CD4-positive, alpha-beta T cell treated with Interleukin-4 for 1 hour (primary cell): ENCODE results near the gene IFRD2.

Source experiments
- DNase-seq, 2 donors: peaks; one replicate each; pipeline ENCODE4 v3.0.0-alpha.2; 2020 to 2022

The IFRD2 gene

GRCh38 chr3:50292159-50293078, at the start of gene IFRD2:
Gene IFRD2 (minus strand): TSS chr3:50292429. CDS start chr3:50292274, 155 bp downstream.
- DNase-seq: peak; percentile 97

GRCh38 chr3:50341537-50341936, 49.3 kb upstream of the IFRD2 start:
- no peak for DNase-seq

GRCh38 chr3:50340448-50341329, 48.5 kb upstream of the IFRD2 start, which contains the start of gene RASSF1:
Gene RASSF1 (minus strand): TSS chr3:50340836. CDS start chr3:50340805, 31 bp downstream.
- peak; percentile 72 to 77 for DNase-seq

GRCh38 chr3:50340147-50340447, 47.9 kb upstream of the IFRD2 start:
- DNase-seq: no peak

- DNase-seq: no peak
These were observed 47.4 kb upstream of the IFRD2 start for GRCh38 chr3:50339485-50340146.

GRCh38 chr3:50338965-50339364, 46.7 kb upstream of the IFRD2 start:
- no peak for DNase-seq

- DNase-seq: peak; percentile 95 to 97
These were observed 45.1 kb upstream of the IFRD2 start for GRCh38 chr3:50337175-50337861.

- no peak for DNase-seq
These were observed 44.4 kb upstream of the IFRD2 start for GRCh38 chr3:50336452-50337174.

- no peak for DNase-seq
These were observed 42.3 kb upstream of the IFRD2 start for GRCh38 chr3:50334339-50335075.

GRCh38 chr3:50333744-50334328, 41.6 kb upstream of the IFRD2 start:
- peak in 1 of 2 donors; percentile 34 for DNase-seq

GRCh38 chr3:50331364-50331907, 39.2 kb upstream of the IFRD2 start:
- DNase-seq: no peak

GRCh38 chr3:50330330-50330729, 38.1 kb upstream of the IFRD2 start:
- no peak for DNase-seq

GRCh38 chr3:50327943-50328691, 35.9 kb upstream of the IFRD2 start, which contains the start of gene TUSC2:
Gene TUSC2 (minus strand): TSS chr3:50328223. CDS start chr3:50328099, 124 bp downstream.
- DNase-seq: peak; percentile 95 to 96

GRCh38 chr3:50327129-50327528, 34.9 kb upstream of the IFRD2 start:
- DNase-seq: no peak

- DNase-seq: no peak
These were observed 33.9 kb upstream of the IFRD2 start for GRCh38 chr3:50326182-50326541.

- DNase-seq: no peak
These were observed 33.4 kb upstream of the IFRD2 start for GRCh38 chr3:50325497-50326181.

GRCh38 chr3:50325113-50325480, 32.9 kb upstream of the IFRD2 start:
- DNase-seq: no peak

GRCh38 chr3:50324351-50325112, 32.3 kb upstream of the IFRD2 start:
- DNase-seq: peak; percentile 68 to 70
